22Rv1 (cell line): ENCODE measurements around the gene CPNE8.

Experiments
- CTCF ChIP-seq: fragments of 450-650 bp; IDR thresholded peaks from 2 replicates; pipeline ENCODE4 v1.5.1; 2017; ENCODE audit warnings: mild to moderate bottlenecking
- ZFX ChIP-seq: fragments of 450-650 bp; IDR thresholded peaks from 2 replicates; pipeline ENCODE4 v1.6.1; 2017; ENCODE audit warnings: antibody characterized with exemption, borderline replicate concordance

DNA sequence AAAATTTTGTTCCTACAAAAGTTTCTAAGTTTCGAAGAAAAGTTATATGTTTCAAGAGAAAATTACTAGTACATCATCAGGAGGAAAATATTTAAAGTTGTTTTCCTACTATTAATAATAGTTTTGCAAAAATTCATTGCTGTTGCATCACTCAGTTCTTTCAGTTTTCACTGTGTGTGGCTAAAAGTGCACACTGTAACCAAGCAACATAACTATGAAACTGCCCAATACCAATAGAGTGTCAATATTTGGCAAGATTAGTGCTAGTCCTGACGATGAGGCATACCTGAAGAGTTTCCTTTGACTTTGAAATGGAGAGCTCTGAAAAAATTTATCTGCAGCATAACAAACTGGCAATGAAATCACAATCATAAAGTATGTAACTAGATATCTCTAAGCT, 194.3 kb downstream of the CPNE8 start:
- TF ChIP-seq CTCF (no peak), ZFX (no peak)
